ENCODE results near the gene SMARCA2.
A peak's percentile ranks its signal among the peaks of the same experiment; 100 is the strongest.

SMARCA2 gene

DNA sequence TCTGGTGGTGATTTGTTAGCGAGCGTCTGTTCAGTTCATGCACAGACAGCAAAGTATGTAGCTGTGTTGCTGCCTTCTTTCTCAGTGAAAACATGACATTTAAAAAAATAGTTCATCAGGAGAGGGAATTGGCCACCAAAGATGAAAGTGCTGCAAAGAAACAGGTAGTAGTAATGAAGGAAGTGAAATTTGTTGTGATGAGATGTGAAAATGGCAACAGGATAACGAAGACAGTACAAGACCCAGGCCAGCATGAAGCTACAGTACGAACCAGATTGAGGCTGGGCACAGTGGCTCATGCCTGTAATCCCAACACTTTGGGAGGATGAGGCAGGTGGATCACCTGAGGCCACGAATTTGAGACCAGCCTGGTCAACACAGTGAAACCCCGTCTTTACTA lies 136.0 kb downstream of the SMARCA2 start:
- DNase-seq = no peak

DNA sequence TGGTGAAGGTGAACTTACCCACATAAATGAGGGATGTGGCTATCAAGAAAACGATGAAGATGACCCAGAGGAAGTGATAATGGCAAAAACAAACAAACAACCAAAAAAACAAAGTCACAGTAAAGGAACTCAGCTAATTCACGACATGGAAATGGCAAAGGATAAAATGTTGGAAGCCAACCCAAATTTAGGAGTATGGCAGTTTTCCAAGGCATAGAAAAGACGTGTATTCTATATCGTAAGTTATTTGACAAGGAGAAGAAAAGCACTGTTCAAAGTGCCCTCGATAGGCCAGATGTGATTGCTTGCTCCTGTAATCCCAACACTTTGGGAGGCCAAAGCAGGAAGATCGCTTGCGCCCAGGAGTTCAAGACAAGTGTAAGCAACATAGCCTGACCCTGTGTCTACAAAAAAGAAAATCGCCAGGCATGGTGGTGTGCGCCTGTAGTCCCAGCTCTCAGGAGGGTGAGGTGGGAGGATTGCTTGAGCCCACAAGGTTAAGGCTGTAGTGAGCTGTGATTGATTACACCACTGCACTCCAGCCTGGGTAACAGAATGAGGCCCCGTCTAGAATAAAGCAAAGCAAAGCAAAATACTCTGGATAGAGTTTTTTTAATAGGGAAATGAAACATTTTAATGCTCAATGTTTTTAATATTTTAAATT lies 138.0 kb downstream of the SMARCA2 start:
- no peak for DNase-seq

GRCh38 chr9:2153630-2154217 lies 138.6 kb downstream of the SMARCA2 start:
- DNase-seq = no peak

- DNase-seq = no peak
Measured at GRCh38 chr9:2154731-2155130, 139.6 kb downstream of the SMARCA2 start.

DNA sequence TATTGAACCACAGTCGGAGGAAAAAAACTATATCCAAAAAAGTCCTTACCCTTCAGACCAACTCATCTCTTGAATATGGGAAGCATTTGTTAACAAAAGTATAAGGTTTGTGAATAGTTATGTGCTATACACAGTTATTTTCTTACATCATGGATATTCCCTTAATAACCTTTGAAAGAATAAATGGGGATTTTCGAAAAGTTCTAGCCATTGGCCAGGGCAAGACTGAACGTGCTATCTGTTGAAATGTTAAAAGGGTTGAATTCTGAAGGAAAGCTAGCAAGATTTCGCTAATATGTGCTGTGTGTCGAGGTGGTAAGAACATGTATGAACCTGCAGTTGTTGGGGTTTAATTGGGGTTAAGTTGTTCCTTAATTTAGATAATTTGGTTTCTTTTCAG lies 140.8 kb downstream of the SMARCA2 start:
- DNase-seq = no peak

- DNase-seq = peak; percentile 75
Measured at GRCh38 chr9:2157277-2158110, 142.3 kb downstream of the SMARCA2 start.

- DNase-seq = peak; percentile 71
Measured at GRCh38 chr9:2158111-2158610, 143.0 kb downstream of the SMARCA2 start.

GRCh38 chr9:2158766-2159430 lies 143.8 kb downstream of the SMARCA2 start:
- no peak for DNase-seq

GRCh38 chr9:2159521-2160454 lies 144.6 kb downstream of the SMARCA2 start:
- DNase-seq = peak; percentile 11

DNA sequence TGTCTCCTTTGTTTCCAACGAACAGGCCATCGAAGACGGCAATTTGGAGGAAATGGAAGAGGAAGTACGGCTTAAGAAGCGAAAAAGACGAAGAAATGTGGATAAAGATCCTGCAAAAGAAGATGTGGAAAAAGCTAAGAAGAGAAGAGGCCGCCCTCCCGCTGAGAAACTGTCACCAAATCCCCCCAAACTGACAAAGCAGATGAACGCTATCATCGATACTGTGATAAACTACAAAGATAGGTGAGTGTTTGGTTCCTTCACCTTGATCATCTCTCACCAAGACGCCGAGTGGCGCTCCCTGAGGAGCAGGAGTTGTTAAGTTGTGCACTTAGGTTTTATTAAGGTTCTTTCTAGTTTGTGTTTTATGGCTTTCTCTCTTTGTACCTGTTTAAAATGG lies 146.5 kb downstream of the SMARCA2 start:
- DNase-seq = no peak

GRCh38 chr9:2163231-2163885 lies 148.2 kb downstream of the SMARCA2 start:
- DNase-seq = no peak

DNA sequence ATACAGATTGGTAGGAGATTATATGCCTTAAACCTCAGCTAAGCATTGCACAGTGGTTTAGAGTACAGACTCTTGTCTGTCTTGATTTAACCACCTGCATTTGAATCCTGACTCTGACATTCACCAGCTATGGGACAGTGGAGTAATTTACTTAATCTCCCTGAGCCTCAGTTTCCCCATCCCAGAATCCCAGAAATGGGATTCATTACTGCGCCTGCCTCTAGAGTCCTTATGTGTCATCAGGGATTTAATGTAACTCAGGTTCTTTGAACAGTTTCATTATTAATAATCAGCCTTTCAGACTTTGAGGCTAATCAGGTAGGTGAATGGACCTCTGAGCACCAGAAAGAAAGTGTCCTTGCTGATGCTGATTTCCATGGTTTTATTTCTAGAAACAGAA lies 149.1 kb downstream of the SMARCA2 start:
- no peak for DNase-seq

- DNase-seq = no peak
Measured at GRCh38 chr9:2166203-2166602, 151.1 kb downstream of the SMARCA2 start.

DNA sequence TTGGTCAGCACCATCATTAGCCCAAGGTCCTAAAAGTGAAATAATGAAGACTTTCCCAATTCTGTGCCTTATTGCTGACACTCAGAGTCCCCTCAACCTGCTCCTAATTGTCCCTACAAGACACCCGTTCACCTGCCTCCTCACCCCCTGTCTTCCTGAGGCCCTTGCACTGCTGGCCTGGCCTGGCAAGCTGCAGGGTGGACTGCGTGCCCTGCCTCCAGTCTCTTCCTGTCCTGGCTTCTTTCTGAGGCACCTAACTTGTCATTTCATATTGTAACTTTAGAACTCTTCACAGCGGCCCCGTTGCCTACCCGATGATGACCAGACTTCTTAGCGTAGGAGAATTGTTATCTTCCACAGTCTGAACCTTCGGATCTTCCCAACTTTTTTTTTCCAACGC lies 153.9 kb downstream of the SMARCA2 start:
- no peak for DNase-seq

DNA sequence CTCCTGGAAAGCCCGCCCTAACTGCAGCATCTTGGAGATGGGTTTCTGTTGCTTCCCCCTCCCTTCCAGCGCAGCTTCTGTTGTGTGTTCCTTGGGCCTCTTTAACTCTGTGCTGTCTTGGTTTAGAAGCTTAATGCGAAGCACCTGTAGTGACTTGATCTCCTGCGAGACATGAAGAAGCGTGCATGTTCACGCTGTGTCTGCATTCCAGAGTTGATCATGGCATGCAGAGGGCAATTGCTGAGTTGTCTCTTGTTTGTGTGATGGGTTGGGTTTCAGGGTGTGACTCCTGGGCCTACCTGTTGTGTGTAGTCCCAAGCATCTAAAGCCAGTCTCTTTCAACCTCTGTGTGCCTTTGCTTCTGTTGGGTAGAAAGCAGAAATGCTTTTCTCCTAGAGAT lies 155.6 kb downstream of the SMARCA2 start:
- no peak for DNase-seq

GRCh38 chr9:2173170-2173569 lies 158.0 kb downstream of the SMARCA2 start:
- DNase-seq = no peak

DNA sequence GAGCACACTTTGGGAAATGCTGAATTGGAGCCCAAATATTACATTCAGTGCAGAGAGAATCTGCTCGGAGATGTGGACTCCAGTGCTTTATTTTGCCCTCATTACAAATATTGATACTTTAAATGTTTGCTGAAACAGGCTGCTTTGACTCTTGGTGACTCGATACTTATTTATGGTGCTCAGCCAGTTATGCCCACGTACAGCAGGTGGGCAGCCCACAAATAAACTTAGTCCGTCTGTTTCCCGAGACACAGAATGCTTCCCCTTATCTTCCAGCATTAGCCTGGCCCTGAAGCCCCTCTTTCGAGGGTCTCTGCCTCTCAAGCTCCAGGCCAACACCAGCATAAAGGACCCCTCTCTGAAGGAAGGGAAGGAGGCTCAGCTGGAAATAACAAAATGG lies 158.7 kb downstream of the SMARCA2 start:
- DNase-seq = no peak

GRCh38 chr9:2174306-2174705 lies 159.2 kb downstream of the SMARCA2 start:
- no peak for DNase-seq

DNA sequence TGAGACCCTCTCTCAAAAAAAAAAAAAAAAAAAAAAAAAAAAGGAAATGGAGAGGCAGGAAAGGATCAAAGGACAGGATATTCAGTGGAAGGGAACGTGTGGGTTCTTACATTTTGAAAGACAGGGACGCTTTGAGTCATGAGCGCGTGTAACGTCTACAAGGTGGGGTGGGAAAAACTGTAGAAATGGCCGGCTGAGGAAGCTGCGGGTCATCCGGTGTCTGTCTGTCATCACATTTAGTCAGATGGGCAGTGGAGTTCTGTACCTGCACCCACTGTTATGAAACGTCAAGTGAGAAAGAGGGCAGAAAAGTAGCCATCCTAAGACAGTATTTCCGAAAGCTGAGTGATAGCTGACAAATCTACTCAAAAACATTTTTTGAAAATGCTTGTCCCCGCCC lies 159.8 kb downstream of the SMARCA2 start:
- DNase-seq = no peak

- no peak for DNase-seq
Measured at GRCh38 chr9:2177121-2177520, 162.0 kb downstream of the SMARCA2 start.

GRCh38 chr9:2178034-2178734 lies 163.0 kb downstream of the SMARCA2 start:
- DNase-seq = no peak

Data from EL (cell line).